PC-9 (cell line): Measurements from ENCODE around the gene SCGB1C1. TPM values are rescaled to one million over a fixed set of nuclear protein-coding genes. Genes with fewer than 3 reads are reported as not detected.
"Not testable (repeated sequence)": the region's sequence is repeated elsewhere in the genome, so short reads cannot be mapped to it uniquely, and the experiment has no call there.

Experiments
- BruUV-seq: library from RNA; stranded (reverse); fragments of 400-500 nt; replicated peaks from 2 replicates; lab custom pipeline; 2021; lab: Mats Ljungman, UMichigan
- CTCF ChIA-PET: fragments of 300-600 bp; sonication (Branson Sonifier 250); formaldehyde crosslinking; loops from one replicate; lab custom pipeline; 2022; ENCODE audit warnings: antibody characterized with exemption; lab: Charles Lee
- POLR2A ChIA-PET: fragments of 300-600 bp; sonication (Branson Sonifier 250); formaldehyde crosslinking; loops from one replicate; lab custom pipeline; 2022; ENCODE audit warnings: antibody characterized with exemption; ENCODE audit not compliant: unreplicated experiment; lab: Charles Lee
- DNase-seq, 2 experiments: peaks; one replicate each; pipeline versions ENCODE4 v3.0.0 to v3.0.0-alpha.2; 2015 to 2022; ENCODE audit warnings: mixed read lengths in 1 of 2
- H2AFZ ChIP-seq: fragments of 200-600 bp; sonication (generic); 2 replicates; pipeline ENCODE4 v1.8.1; 2017; ENCODE audit warnings: antibody characterized with exemption
- H3F3A ChIP-seq: fragments of 200-600 bp; sonication (generic); 2 replicates; pipeline ENCODE4 v1.8.1; 2017; ENCODE audit warnings: antibody characterized with exemption, mild to moderate bottlenecking, low read depth; ENCODE audit not compliant: insufficient read depth
- H3K27ac ChIP-seq: fragments of 200-600 bp; sonication (generic); 2 replicates; pipeline ENCODE4 v1.6.1; 2016; ENCODE audit warnings: mixed run types
- H3K27me3 ChIP-seq: fragments of 200-600 bp; sonication (generic); 2 replicates; pipeline ENCODE4 v1.6.1; 2016; ENCODE audit warnings: low read depth, mixed run types; ENCODE audit not compliant: insufficient read depth
- H3K36me3 ChIP-seq: fragments of 200-600 bp; sonication (generic); 2 replicates; pipeline ENCODE4 v1.6.1; 2016; ENCODE audit warnings: low read depth, mixed run types
- H3K4me1 ChIP-seq: fragments of 200-600 bp; sonication (generic); replicated peaks from 2 replicates; pipeline ENCODE4 v1.6.1; 2016; ENCODE audit warnings: mixed run types; ENCODE audit not compliant: insufficient read depth
- H3K4me2 ChIP-seq: fragments of 200-600 bp; sonication (generic); 2 replicates; pipeline ENCODE4 v1.6.1; 2017; ENCODE audit warnings: mixed run types
- H3K4me3 ChIP-seq: fragments of 200-600 bp; sonication (generic); 2 replicates; pipeline ENCODE4 v1.6.1; 2016; ENCODE audit warnings: mixed run types
- H3K79me2 ChIP-seq: fragments of 200-600 bp; sonication (generic); 2 replicates; pipeline ENCODE4 v1.6.1; 2017; ENCODE audit warnings: low read depth, mixed run types
- H3K9me2 ChIP-seq: fragments of 200-600 bp; sonication (generic); 2 replicates; pipeline ENCODE4 v1.8.1; 2017; ENCODE audit warnings: mild to moderate bottlenecking; ENCODE audit not compliant: insufficient read depth
- H3K9me3 ChIP-seq: fragments of 200-600 bp; sonication (generic); 2 replicates; pipeline ENCODE4 v1.8.1; 2016; ENCODE audit warnings: low read depth; ENCODE audit not compliant: insufficient read depth
- H4K20me1 ChIP-seq: fragments of 200-600 bp; sonication (generic); 2 replicates; pipeline ENCODE4 v1.8.1; 2017; ENCODE audit not compliant: insufficient read depth
- CTCF ChIP-seq: fragments of 200-600 bp; sonication (generic); conservative IDR thresholded peaks from 2 replicates; pipeline ENCODE4 v1.6.1; 2017; ENCODE audit warnings: mixed run types, antibody characterized with exemption, mild to moderate bottlenecking, moderate library complexity
- EZH2 ChIP-seq: fragments of 200-600 bp; sonication (generic); IDR thresholded peaks from 2 replicates; pipeline ENCODE4 v1.8.0; 2017; ENCODE audit warnings: antibody characterized with exemption, low read depth
- intact Hi-C: fragments of 100-400 bp; cut with micrococcal nuclease; formaldehyde crosslinking; loops from one replicate; pipeline ENCODE4 v1.10.0; 2022; ENCODE audit not compliant: unreplicated experiment
- total RNA-seq: library from RNA; stranded (reverse); gene quantifications from 2 replicates; pipeline ENCODE4 v1.2.3, GENCODE V29; 2021

SCGB1C1 gene
- total RNA-seq, 1 experiment from 2014 or later, result not detected

GRCh38 chr11:191490-192478 is 1.1 kb upstream of the SCGB1C1 start:
- H4K20me1 ChIP-seq, H2AFZ ChIP-seq, H3K9me2 ChIP-seq, POLR2A ChIA-PET, intact Hi-C loops, H3K9me3 ChIP-seq, H3K27ac ChIP-seq, BruUV-seq, H3K36me3 ChIP-seq, H3K27me3 ChIP-seq, CTCF ChIA-PET, H3K79me2 ChIP-seq, H3K4me2 ChIP-seq, H3F3A ChIP-seq, H3K4me3 ChIP-seq, H3K4me1 ChIP-seq: not testable (repeated sequence)
- peak in 1 of 2 experiments; percentile 71 for DNase-seq
- TF ChIP-seq CTCF, result peak; percentile 68

GRCh38 chr11:193481-193880 is 603 bp downstream of the SCGB1C1 start:
- BruUV-seq, POLR2A ChIA-PET, H3K4me2 ChIP-seq, H3K79me2 ChIP-seq, H3K27me3 ChIP-seq, H3F3A ChIP-seq, H3K27ac ChIP-seq, DNase-seq, H2AFZ ChIP-seq, H3K4me3 ChIP-seq, H4K20me1 ChIP-seq, intact Hi-C loops, H3K36me3 ChIP-seq, H3K4me1 ChIP-seq, CTCF ChIA-PET, H3K9me2 ChIP-seq, H3K9me3 ChIP-seq: not testable (repeated sequence)

GRCh38 chr11:196786-197731 is 4.2 kb downstream of the SCGB1C1 start:
- no peak overlapping the region for H2AFZ ChIP-seq
- ChIA-PET POLR2A (no interaction called here), CTCF (interaction anchor here (0.6 kb wide), 1 partner anchor 166 kb away, joined by 15 read pairs; no protein-coding TSS in a partner anchor)
- TF ChIP-seq EZH2 (no peak), CTCF (no peak)
- H3K4me3 ChIP-seq, result no peak overlapping the region
- no peaks in the 10 kb centered on the region for H3K9me2 ChIP-seq
- intact Hi-C loops, result no loop called here
- no peak overlapping the region for H3K4me2 ChIP-seq
- no peaks in the 10 kb centered on the region for H3F3A ChIP-seq
- H3K4me1 ChIP-seq, result no peaks in the 10 kb centered on the region
- DNase-seq, result no peak
- H4K20me1 ChIP-seq, result no peaks in the 10 kb centered on the region
- H3K9me3 ChIP-seq, result no peaks in the 10 kb centered on the region
- BruUV-seq, result no TSS peak
- H3K27ac ChIP-seq, result no peak overlapping the region
- H3K27me3 ChIP-seq, result peaks cover 3% of the 10 kb centered on the region; the same call in 1 of the 2 replicates
- no peaks in the 10 kb centered on the region for H3K36me3 ChIP-seq
- H3K79me2 ChIP-seq, result no peaks in the 10 kb centered on the region
